ENCODE results near the gene MAP7. TPM values are rescaled to one million over a fixed set of nuclear protein-coding genes. Genes with fewer than 3 reads are reported as not detected.
"Not testable (repeated sequence)": the region's sequence is repeated elsewhere in the genome, so short reads cannot be mapped to it uniquely, and the experiment has no call there.

Gene MAP7
- total RNA-seq, 1 donor from 2014 or later, result 3.9 TPM

DNA sequence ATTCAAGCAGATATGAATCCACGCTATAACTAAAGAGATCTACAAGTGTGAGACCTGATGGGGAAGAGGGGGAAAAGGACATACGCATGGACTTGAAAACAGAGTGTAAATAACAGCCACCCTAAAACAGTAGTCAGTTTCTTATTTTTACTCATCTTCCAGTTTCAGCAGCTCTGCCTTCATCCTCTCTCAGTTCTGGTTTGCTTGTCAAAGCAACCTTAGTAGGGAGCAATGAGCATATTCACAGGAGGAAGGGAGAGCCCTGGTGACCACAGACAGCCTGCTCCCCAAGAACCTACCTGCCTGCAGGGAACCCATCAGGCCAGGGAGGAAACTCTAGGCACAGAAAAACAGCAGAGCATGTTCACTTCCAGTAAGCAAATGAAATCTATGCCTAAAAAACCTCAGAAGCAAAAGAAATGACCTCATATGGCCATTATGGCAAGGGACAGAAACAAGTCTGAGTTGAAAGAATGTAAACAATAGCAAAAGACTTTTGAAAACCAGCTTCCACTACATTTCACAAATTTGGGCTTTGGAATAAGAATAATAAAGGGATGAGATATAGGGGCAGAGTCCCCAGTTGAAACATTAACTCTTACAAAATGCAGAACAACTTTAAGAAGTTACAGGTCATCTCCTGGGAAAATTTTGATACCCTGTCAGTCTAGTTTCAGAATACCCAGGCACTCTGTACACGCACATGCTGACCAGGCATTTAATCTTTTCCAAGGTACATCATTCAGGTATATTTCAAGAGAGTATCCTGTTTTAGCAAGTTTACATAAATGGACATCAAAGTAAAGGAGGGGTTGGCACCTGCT is 139.8 kb downstream of the MAP7 start:
- DNase-seq (no peak), ATAC-seq (no peak)
- intact Hi-C loops (cut with micrococcal nuclease), result no loop called here

DNA sequence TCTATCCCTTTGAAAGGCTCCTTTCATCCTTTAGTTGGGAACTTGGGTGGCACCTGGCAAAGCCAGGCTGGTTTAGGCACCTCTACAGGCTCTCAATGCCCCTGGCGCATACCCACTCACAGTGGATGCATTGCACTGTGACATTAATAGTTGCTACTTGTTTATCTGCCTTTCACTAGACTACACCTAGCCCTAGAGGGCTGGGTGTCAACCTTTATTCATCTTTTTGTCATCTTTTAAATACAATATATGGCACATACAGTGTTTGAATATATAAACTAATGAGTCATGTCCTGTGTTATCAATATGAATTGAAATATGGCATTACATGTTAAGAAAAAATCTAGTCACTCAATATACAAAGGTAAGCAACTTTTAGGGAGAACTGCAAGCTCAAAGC is 140.6 kb downstream of the MAP7 start:
- DNase-seq (no peak), ATAC-seq (no peak)
- intact Hi-C loops (cut with micrococcal nuclease), result no loop called here

DNA sequence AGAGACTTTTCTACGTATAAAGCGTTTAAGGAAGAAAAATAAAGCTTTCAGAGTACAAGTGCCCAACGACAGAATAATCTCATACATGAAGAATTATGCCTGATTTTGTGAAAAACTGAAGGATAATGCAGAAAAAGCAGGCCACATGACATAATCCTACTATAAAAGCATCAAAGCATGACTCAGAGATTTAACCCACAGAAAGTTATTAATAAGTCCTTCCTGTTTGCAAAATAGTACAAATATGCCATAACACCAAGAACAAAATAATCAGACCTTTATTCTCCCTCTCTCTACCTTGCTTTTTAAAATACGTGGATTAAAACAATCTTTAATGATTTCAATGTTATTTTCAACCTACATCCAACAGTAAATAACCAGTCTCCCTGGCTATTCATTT is 142.0 kb downstream of the MAP7 start:
- intact Hi-C loops (cut with micrococcal nuclease), result no loop called here
- DNase-seq (no peak), ATAC-seq (no peak)

DNA sequence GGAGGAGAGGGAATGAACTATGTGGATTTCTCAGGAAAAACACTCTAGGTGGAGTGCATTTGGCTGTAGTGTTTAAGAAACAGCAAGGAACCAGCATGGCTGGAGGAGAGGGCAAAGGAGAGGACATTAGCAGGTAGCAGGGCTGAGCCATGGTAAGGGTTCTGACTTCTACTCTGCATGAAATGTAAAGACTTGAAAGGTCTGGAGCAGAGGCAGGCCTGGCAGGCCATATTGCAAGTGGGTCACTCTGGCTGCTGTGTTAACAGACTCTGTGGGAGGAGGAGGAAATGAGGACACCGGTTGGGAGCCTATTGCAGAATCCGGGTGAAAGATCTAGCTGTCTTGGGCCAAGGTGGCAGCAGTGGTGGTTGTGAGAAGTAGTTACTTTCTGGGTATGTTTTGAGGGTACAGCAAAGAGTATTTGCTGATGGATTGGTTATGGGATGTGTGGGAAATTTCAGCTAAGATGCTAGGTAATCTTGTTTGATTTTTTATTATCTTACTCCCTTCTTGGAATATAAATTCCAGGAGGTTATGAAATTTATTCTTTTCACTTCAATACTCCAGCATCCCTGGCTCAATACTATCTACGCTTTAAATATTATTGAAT is 144.7 kb downstream of the MAP7 start:
- no peak for DNase-seq
- intact Hi-C loops (cut with micrococcal nuclease), result no loop called here
- no peak for ATAC-seq

DNA sequence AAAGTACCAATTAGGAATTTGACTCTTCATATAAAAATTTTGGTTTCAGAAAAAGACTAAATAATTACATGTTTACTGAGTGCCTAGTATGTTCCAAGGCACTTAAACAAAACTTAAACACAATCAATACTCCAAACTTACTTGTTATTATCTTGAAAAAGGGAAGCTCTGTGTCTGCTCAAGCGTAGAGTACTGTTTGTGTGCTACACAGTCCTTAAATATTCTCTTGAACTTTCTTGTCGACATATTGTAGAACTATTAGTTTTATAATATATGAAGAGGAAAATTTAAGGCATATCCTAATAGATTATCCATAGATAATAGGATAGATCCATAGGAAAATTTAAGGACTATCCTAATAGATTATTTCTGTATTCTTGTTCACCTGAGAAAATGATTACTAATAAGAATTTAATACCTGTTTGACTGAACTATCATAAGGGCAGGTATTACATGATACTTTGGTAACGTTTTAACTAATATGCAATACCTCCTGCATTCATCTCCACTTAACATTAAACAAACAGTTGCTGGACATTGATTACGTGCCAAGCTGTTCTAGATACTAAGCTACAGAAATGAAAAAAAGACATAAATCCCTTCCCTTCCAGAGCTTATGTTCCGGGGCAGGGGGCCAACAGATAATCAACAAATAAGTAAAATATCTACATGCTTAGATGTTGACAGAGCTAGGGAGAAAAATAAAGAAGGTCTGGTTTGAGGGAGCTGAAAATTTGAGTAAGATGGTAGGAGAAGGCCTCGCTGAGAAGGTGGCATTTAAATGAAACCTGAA is 145.4 kb downstream of the MAP7 start:
- ATAC-seq, result no peak
- intact Hi-C loops (cut with micrococcal nuclease), result no loop called here

DNA sequence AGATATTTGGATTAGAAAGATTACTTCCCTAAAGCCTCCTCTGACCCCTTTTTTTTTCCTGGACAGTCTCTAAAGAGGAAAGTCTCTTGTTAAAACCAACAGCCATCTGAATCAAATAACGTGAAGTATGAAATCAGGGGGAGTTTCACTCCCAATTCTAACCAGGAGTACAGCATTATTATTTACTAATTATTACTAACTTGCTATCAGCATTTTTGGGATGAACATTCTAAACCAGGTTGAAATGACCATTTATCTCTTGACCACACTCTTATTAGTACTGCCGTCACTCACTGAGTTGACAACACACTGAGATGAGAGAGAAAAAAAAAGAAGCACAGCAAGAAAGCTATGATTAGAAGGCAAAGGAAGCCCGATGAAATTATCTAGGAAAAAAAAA is 146.2 kb downstream of the MAP7 start:
- intact Hi-C loops (cut with micrococcal nuclease), result no loop called here
- ATAC-seq (no peak), DNase-seq (no peak)

More for the DNA sequence above, 145.4 kb downstream of the MAP7 start:
- no peak for DNase-seq

DNA sequence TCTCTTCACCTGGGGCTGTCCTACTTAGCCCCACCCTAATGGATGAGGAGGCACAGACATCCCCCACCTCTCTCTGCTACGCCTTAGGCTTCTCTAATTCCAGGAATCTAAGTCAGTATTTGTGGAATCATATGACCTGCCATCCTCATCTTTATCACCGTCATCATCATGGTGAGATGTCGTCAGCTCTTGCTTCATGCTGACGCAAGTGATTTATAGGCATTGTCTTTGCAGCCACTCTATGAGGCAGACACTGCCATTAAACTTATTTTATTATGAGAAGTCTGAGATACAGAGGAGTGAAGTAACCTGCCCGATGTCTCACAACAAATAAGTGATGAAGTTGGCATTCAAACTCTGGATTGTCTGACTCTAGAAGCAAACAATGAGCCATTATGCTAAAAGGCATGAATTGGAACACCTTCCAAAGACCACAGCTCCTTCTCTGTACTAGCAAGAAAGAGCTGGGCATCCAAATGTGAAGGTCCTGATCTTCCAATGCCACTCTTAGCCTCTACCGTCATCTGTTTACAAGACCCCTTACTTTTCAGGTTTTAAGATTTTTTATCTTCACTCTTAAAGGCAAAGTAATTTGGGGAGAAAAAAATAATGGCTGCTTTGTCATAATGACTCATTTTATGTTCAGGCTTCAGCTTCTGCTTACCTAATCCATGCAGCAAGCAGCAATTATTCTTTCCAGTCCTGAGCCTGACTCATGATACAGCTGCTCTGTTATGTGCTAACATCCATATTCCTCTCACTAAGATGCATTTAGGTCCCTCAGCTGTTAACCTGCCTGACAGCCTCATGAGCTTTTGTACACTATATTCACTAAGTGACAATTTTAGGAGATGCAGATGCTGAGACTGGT is 146.9 kb downstream of the MAP7 start:
- intact Hi-C loops (cut with micrococcal nuclease), result no loop called here
- DNase-seq, result no peak
- no peak for ATAC-seq

DNA sequence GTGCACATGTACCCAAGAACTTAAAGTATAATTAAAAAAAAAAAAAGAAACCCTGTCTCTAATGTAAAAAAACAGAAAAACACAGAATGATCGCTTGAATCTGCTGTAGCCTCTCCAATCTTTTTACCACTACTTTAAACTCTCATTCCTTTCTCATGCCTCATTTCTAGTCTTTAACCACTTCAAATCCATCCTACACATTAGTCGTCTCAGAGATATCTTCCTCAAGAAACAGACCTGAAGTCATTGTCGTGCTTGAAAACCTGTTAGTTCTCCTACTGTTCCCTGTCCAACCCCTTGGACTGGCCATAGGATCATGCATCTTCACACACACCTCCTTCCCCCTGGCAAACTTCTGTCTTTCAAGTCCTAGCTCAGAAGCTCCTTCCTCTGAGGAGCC is 148.5 kb downstream of the MAP7 start:
- DNase-seq, result no peak
- intact Hi-C loops (cut with micrococcal nuclease), result no loop called here
- no peak for ATAC-seq

DNA sequence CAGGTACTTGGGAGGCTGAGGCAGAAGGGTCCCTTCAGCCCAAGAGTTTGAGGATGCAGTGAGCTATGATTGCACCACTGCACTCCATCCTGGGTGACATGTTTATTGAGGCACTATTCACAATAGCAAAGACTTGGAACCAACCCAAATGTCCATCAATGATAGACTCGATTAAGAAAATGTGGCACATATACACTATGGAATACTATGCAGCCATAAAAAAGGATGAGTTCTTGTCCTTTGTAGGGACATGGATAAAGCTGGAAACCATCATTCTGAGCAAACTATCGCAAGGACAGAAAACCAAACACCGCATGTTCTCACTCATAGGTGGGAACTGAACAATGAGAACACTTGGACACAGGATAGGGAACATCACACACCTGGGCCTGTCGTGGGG is 149.0 kb downstream of the MAP7 start:
- ATAC-seq; DNase-seq; intact Hi-C loops (cut with micrococcal nuclease): not testable (repeated sequence)

DNA sequence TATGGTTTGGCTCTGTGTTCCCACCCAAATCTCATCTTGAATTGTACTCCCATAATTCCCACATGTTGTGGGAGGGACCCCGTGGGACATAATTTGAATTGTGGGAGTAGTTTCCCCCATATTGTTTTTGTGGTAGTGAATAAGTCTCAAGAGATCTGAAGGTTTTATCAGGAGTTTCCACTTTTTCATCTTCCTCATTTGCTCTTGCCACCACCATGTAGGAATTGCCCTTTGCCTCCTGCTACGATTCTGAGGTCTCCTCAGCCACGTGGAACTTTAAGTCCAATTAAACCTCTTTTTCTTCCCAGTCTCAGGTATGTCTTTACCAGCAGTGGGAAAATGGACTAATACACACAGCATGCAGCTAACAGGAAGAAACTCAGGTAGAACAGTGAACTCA is 151.8 kb downstream of the MAP7 start:
- intact Hi-C loops (cut with micrococcal nuclease), result no loop called here
- ATAC-seq (no peak), DNase-seq (no peak)

DNA sequence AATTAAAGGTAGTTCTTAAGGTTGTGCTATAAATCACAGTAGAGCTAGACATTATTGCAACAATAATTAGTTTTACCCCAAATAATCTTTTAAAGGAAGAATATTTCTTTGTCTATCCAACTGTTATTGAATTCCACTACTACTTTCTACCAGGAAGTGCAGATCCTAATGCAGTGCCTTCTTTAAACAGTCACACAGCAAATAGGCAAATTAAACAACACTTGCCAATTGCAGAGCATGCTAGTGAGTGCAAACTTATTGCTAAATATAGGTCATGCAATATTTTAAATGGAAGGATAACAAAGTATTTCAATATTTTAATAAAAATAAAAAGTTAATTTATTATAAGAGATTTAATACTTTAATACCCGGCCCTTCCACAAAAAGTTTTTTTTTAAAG is 153.3 kb downstream of the MAP7 start:
- DNase-seq (no peak), ATAC-seq (no peak)
- intact Hi-C loops (cut with micrococcal nuclease), result no loop called here

DNA sequence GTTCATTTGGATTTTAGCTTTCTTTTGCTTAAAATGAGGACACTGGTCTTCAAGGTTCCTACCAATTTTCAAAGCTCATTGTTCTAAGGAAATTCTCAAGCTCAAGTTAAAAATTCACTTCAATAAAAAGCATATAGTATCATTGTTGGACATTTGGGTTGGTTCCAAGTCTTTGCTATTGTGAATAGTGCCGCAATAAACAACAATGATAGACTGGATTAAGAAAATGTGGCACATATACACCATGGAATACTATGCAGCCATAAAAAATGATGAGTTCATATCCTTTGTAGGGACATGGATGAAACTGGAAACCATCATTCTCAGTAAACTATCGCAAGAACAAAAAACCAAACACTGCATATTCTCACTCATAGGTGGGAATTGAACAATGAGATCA is 159.3 kb downstream of the MAP7 start:
- intact Hi-C loops (cut with micrococcal nuclease); ATAC-seq; DNase-seq: not testable (repeated sequence)

DNA sequence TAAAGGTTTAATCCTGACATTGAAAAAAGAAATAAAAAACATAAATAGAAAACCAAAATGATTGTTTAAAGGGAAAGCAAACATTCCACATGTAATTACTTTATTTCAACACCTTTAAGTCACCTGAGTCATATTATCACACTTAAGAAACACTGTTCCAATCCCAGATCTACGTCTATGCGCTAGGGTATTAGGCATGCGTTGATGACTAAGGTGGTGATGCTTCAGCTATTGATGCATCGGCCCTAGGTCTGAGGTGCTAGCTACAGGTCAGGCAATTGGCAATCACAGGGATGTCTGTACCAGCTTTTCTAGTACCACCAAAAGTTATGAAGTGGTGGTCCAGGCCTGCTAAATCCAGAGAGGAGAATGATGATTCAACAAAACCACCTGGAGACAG is 162.9 kb downstream of the MAP7 start:
- ATAC-seq (no peak), DNase-seq (no peak)

DNA sequence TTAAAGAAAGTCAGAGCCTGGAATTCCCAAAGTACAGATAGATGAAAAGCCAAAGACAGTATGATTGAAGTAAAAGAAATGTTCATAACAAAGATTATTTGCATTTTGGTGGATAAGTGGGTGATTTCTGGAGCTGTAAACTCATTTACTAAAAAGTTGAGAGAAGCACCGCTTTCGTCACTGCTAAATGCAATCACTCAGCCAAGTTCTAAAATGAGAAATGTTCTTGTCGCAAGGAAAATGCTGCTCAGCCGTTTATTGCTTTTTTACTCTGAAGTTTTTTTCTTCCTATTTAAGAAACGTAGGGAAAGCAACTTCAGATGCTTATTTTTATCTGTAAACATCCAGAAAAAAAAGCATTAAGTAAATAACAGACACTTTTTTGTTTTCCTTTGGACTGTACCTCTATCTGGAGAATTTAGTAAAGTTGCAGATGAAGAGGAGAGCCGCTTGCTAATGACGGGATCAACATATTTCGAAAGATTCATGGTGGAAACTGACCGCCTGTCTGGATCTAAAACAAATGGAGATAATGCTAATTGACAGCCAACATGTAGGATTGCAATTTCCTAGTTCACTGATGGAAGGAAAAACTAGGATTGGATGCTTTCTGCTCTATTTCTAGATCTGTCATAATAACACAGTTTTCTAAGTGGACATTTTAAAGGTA is 166.8 kb downstream of the MAP7 start:
- no peak for ATAC-seq
- intact Hi-C loops (cut with micrococcal nuclease), result no loop called here
- DNase-seq, result no peak

More for the DNA sequence above, 162.9 kb downstream of the MAP7 start:
- intact Hi-C loops (cut with micrococcal nuclease), result no loop called here

DNA sequence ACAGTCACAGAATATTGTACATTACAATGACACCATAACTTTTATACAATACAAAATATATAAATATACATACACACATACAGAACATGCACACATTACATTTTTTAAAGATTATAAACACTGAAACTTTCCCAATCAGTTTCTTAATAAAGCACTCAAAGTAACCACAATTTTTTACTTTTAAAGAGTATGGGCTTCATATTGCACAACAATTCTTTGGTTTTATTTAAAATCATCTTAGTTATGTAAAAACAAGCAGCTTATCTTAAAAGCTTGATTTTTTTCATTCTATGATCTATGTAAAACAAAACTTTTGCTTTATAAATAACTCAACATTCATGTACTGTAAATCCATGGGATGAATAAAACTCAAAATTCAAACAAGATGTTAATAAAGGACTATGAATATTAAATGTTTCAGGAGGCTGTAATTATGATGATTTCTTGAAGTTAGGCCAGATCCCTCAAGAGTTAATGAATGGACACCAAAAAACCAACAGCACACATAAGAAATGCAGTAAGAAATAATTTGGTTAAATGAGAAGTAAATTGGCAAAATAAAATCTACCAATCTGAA is 167.5 kb downstream of the MAP7 start:
- ATAC-seq (no peak), DNase-seq (no peak)
- intact Hi-C loops (cut with micrococcal nuclease), result no loop called here

DNA sequence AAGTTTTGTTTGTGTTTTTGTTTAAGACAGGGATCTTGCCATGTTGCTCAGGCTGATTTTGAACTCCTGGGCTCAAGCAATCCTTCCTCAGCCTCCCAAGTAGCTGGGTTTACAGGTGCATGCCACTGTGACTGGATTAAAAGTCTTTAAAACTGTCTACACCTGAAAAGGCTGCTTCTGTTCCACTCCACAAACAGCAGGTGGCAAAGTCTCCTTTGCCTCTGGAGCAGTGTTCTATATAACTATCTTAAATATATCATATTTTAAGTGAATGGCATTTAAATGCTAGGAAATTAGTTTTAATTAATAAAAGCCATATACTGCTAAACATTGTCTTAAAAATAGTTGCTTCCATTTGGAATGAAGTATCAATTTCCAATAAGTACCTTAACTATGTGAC is 171.3 kb downstream of the MAP7 start:
- DNase-seq (no peak), ATAC-seq (no peak)
- intact Hi-C loops (cut with micrococcal nuclease), result no loop called here

DNA sequence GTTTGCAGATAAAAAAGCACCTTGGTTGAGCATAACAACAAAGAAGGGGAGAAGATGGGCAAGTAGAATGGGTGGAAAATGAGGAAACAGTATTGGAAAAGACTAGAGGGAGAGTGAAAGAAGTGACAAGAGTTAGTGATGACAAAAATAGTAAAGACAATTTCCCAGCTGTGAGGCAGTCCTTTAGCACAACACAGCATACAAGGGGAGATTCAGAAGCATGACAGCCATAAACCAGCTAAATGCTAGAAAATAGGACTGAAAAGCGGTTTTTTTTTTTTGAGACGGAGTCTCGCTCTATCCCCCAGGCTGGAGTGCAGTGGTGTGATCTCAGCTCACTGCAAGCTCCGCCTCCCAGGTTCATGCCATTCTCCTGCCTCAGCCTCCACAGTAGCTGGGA is 174.4 kb downstream of the MAP7 start:
- intact Hi-C loops (cut with micrococcal nuclease); DNase-seq; ATAC-seq: not testable (repeated sequence)

DNA sequence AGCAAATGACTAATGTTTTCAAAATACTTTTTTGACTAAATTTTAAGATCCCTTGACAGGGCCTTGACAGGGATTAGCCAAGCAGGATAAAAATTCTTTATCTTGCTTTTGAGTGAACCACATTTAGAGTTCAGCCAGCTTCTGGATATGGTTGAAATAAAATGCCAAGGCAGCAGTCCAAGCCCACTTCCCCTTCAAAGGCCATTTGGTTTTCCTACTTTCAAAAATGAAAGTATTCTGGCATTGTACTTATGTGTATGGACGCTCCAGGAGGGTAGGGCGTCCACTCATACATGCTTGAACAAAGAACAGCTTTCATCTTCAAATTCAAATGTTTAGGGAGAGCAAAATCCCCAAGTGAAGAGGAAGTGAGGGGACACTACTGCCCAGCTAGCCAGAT is 178.3 kb downstream of the MAP7 start:
- ATAC-seq (no peak), DNase-seq (no peak)
- intact Hi-C loops (cut with micrococcal nuclease), result no loop called here
